ENCODE data around the gene OGFRL1.
"Not testable (repeated sequence)": the region's sequence is repeated elsewhere in the genome, so short reads cannot be mapped to it uniquely, and the experiment has no call there.

Gene OGFRL1

DNA sequence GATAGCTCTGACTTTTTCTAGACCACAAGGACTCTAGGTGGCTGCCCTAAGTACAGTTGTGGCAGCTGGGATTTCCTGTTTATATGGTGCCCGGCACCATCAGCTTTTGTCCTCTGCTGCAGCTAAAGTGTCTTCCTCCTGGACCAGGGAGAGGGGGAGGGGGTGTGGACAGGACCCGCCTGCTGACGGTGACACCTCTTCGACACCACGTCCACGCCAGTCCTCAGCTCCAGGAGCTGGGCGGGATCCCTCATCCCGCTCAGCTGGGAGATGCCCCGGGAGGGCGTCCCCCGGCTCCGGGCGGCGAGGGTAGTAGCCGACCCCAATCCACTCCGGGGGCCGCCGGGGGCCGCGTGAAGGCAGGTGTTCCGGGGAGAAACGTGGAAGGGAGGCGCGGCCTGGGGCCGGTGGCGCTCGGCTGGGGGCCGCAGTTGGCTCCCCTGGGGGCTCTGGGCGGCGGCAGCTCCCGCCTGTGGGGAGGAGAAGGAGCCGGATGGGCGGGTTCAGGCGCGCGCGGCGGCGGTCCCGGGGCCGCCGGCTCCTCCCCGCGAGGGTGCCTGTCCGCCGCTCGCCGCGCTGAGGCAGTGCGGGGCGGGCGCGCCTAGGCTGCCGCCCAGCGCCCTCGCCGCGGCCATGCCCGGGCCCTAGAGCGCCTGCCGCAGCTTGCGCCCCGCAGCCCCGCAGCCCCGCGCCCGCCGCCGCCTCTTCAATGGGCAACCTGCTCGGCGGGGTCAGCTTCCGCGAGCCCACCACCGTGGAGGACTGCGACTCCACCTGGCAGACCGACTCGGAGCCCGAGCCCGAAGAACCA is at the start of gene OGFRL1:
TSS of gene OGFRL1 (plus strand) at position 584 of the 811 bp plus-strand sequence. CDS start at position 710, 126 bp downstream.
- peak; percentile 59 for DNase-seq

DNA sequence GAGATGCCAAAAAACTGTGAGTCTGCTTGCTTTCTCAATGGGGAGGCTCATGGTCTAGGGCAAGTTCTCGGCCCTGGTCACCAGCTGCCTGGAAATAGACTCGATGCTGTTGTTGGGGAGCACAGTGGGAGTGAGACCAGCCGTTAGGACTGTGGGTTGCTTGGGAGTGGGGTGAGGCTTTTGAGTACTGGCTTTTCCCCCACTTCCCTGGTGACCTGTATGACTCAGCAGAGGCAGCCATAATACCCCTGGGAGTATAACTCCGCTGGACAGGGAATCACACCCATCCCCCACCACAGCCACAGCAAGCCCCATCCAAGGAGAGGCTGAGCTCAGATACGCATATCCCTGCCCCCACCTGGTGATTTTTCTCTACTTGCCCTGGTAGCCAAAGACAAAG is 48.9 kb upstream of the OGFRL1 start:
- no peak for DNase-seq

DNA sequence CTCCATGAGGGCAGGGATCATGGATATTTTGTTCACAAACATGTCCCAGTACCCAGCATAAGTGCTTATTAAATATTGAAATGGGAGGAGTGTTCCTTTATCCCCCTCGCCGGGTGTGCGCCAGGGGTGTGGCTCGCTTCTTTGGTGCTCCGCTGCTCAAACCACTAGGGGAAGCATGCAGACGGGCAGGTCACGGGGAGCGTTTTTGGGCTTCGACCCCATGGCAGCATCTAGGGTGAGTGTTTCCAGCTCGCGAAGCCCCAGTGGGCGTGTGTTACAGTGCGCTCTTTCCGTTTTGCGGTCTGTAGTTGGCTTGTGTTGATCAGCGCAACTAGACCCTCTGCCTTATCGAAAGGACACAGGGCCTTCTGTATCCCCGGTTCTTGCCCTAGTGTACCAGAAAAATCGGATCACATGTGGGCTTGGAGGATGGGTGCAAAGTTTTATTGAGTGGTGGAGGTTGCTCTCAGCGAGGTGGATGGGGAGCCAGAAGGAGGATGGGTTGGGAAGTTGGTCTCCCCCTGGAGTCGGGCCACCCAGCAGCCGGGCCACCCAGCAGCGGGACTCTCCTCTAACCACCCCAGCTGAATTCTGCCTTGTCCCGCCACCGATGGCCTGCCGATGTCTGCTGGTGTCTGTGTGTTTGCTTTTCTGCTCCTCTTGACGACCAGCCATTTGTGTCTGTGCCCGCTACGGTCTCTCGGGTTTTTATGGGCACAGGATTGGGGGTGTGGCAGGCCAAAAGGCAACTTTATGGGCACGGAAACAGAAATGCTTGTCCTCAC is 43.2 kb upstream of the OGFRL1 start:
- no peak for DNase-seq

DNA sequence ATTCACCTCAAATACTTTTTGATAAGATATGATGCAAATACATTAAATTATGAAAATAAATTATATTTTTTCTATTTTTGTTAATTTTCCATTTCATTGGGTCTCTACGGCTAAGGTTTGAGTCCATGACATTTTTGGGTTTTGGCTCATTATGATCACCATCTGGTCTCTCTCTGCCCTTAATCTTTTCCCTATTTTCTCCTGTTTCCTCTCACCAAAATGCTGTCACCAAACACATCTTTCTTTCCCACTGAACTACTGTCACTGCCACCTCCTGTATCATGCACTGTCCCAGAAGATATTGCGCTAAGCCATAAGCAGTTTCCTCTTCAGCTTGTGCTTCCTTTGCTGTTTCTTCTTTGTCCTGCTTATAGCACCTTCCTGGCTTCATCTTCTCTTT is 42.0 kb upstream of the OGFRL1 start:
- no peak for DNase-seq

DNA sequence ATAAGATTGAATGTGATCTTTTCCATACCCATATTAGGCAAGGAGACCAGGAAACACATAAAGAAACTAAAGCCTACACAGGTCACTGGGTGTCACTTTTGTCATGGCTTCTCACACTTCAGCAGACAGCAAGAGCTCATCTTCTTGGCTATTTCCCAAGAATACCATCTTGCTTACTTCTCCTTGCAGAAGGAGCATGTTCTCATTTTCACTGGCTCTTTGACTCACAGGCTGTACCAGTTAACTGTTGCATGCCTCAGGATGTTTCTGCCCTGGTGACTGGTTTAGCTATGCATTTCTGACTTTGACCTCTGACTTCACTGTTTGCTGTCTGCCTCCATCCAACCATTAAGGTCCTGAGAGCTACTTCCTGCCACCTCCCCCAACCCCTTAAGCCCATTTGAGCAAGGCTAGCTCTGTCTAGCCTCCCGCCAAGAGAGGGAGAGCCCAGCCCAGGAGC is 40.3 kb upstream of the OGFRL1 start:
- no peak for DNase-seq

DNA sequence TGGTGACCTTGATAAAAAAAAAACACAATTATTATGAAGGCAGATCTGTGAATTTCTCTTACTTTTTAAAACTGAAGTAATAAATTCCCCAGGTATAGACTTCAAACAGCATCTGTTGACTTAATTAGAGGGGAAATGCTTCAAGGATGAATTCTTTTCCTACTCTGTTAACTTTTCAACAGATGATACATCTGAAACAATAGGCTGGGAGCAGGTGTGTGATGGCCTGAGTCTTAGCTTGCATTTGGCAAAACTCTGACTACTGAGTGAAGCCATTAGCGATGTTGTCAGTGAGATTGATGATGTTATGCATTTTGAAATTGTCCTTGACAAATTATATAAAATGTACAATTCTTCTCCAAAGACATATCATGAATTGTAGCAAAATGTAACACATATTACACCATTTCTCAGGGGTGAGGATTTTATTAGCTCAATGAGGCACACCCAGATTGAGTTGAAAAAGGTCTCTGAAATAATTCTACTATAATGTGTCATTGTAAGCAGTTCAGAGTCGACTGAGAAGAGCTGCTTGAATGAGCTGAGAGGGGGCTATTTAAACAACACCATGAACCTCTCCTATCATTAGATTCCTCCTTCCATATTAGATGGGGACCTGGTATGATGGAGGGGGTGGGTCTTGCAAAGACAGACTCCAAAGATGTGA is 39.6 kb upstream of the OGFRL1 start:
- DNase-seq: no peak

DNA sequence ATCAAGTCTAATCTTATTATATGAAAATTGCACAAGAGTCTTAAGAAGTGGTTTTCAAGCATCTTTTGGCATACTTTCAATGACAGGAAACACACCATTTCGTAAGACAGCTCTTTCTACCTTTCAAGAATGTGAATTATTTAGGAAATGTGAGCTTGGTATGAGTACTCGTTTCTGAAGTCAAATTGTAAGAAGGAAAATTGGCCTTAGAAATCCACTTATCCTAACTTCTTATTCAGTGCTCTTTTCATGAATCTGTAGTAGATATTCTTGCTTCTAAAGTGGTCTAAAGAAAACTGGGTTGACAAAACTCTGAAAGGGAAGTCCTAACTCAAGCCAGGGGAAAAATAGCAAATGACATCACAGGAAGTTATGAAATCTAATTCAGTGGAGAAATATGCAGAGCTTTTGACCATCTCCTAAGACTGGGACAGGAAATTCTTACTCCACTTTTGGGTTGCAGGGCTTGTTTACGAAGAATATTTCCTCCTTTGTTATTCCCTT is 38.5 kb upstream of the OGFRL1 start:
- DNase-seq: peak; percentile 17

DNA sequence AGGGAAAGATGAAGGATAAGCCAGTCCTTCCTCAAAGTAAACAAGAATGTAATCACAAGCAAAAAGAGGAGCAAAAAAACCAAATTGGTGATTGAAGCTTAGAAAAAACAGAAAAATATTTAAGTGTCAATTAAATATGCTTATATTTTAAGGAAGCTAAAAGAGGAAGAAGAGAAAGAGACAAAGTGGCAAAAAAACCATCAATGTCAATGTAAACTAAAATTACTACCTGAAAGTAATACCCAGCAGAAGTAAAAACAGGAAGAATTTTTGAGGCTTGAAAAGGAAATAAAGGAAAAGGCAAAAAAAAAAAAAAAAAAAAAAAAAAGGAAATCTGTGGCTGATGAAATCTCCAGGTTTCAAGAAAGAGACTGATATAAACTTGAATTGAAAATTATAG is 36.2 kb upstream of the OGFRL1 start:
- DNase-seq: no peak

DNA sequence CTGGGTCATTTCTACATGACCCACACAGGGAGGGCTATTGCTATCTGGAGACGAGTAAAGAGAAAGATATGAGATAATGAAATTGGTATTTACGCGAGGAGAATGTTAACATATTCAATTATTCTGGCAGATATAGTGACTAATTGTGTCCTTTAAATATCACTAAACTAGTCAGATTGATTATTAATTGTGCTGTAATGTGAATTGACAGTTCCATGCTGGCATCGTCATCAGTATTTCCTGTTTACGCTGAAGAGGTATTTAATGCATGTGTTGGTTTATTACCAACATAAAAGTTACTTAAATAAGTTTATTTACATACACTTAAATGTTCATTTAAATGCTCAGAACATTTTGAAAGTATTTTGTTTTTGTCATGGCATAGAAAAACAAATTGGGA is 35.7 kb upstream of the OGFRL1 start:
- no peak for DNase-seq

DNA sequence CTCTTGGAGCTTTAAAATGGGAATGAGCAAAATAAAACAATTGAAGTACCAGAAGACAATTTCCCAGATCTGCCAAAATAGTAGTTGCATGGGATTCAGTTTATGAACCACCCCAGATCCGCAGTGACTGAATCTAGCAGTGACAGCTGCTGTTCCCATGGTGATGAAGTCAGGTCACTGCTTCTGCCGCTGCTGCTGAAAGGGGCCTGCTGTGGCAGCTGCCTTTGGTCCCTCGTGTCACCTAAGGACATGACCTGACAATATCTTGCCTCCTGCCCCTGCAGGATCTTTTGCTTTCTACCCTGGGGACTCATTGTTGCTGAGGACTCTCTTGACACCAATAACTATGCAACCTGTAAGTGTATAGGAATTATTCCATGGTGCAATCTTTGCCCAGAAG is 34.3 kb upstream of the OGFRL1 start:
- no peak for DNase-seq

DNA sequence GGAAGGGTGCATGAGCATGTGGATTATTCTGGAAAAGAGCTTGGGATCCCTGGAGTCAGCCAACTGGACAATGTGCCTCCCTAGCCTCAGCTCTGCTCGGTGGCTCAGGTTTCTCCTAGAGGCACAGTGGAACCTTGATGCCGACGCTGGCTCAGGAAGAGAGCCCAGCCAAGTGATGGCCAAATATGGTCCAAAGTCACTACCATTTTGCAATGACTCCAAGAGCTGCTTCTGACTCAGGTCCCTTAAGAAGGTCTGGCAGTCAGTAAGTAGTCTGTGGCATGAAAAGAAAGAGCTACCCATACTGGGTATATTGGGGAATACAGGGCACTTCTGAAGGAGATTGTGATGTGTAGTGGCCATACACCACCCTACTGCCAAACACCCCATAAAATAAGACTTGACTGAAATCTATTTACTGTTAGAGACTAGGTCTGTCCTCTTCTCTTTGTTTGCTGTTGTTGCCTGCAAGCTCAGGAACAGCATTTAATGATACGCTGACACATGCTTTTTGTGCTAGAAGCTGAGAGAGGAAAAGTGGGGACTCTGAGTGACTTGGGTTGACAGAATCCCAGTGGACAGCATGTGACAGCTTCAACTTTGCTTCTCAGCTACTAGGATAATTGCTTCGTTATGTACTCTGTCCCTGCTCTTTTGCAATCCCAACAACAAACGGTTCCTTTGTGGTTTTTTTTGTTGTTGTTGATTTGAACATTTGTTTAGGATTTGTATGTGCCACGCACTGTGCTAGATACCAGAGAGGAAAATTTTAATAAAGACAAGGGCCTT is 30.3 kb upstream of the OGFRL1 start:
- DNase-seq: no peak

DNA sequence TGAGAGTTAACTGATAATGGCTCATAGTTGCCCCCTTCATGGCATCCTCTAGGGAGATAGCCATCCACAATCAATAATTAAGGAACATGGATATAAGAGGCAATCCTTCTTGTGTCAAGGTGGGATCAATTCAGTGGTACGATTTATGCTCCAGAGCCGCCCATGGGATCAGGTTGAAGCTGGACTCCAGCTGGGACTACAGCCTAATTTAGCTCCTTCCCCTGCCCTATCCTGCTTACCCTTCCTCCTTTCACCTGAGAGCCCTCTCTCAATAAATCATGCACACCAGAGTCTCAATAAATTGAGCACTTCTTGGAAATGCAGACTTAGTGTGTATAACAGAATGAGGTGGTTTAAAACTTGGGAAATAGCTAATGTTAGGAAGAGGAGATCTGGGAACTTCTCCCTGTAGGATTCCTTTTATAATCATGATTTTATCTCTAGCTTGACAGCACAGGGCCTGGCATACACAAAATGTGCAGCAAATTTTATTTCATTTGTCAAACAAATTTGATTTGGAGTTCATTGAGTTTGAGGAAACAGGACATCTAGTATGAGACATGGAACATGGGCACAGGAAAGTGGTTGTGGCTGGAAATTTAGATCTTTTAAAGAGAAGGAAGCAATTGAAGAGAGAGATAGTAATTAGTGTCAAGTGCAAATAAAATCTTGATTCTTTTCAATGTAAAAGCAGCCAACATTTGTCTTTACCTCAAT is 28.6 kb upstream of the OGFRL1 start:
- no peak for DNase-seq

DNA sequence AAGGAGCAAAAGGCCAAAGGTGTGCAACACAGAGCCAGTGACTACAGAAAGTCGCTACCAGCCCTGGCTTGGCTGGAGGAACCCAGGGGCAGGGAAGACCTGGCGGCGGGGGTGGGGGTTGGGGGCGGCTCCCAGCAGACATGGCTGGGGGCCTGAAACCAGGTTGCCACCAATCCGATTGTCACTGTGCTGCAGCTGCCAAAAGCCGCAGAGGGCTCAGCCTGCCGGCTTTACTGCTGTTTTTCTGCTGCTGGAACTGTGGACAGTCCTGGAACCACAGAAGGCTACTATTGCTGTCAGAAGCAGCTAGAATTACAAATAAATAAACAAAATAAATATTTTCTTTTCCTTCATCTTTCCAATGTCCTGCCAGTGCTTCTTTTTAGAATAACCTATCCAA is 25.7 kb upstream of the OGFRL1 start:
- DNase-seq: no peak

DNA sequence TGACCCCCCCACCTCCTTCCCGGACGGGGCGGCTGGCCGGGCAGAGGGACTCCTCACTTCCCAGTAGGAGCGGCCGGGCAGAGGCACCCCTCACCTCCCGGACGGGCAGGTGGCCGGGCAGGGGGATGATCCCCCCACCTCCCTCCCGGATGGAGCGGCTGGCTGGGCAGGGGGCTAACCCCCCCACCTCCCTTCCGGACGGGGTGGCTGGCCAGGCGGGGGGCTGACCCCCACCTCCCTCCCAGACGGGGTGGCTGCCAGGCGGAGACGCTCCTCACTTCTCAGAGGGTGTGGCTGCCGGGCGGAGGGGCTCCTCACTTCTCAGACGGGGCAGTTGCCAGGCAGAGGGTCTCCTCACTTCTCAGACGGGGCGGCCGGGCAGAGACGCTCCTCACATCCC is 22.2 kb upstream of the OGFRL1 start:
- DNase-seq: not testable (repeated sequence)

DNA sequence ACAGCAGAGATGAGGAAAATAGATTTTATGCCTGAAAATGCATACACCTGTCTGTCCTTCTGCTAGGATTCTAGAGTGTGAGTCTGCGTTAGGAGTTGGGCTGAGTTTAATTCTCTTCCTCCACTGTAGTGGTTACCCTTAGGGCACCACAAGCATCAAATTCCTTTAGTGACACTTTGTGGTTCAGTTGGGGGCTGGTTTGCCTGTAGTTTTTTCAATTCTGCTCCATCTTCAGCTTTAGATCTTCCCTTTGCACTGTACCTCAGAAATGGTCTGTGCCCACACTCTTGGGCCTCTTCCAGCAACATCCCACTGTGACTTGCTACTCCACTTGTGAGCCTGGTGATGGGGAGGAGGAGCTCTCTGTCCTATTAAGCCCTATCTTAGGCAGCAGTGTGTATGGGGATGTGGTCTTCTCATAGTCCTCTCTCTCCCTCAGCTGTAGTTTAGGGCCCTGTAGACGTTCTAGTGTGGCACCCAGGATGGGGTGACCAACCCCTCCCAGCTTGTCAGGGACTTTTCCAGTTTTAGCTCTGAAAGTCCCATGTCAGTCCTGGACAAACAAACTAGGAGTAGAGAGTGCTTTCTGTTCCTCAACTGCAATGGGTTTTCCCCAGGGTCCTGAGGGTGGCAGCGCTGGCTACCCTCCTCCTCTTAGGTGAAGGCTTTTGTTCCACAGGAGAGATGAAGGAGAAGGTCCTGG is 19.7 kb upstream of the OGFRL1 start:
- DNase-seq: no peak

DNA sequence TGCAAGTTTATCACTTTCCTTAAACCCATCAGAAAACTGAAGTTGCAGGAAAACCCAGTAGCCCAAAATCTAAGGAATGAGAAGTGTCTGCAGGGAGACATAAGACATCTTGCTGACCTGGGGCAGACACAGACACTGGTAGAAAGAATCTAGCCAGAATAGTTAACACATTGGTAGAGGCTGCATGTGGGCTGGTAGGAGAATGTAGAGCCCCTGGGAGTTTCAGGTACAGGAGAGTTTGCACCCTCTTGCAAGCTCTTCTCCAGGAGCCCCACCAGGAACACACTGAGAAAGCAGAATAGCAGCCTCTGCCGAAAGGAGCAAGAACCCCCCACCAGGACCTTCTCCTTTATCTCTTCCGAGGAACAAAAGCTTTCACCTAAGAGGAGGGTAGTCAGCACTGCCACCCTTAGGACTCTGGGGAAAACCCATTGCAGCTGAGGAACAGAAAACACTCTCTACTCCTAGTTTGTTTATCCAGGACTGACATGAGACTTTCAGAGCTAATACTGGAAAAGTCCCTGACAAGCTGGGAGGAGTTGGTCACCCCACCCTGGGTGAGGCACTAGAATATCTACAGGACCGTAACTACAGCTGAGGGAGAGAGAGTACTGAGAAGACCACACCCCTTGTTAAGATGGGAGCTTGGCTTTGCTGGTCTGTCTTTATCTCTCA is 10.5 kb upstream of the OGFRL1 start:
- DNase-seq: no peak

DNA sequence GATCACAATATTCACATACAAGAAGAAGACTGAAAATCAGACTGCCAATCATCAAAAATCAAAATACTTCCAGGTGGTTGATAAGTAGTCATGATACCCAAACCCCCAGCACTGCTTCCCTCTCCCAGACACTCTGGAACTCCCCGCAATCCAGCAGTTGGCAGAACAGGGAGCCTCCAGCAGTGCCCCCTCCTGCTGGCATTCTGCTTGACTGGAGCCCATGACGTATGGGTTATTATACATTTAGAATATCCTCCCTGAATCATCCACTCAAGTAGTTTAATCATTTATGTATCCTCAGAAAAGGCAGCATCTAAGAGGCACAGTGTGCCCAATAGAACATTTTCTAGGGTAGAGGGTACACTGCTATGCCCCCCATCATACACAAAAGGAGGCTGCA is 9.3 kb upstream of the OGFRL1 start:
- DNase-seq: no peak

DNA sequence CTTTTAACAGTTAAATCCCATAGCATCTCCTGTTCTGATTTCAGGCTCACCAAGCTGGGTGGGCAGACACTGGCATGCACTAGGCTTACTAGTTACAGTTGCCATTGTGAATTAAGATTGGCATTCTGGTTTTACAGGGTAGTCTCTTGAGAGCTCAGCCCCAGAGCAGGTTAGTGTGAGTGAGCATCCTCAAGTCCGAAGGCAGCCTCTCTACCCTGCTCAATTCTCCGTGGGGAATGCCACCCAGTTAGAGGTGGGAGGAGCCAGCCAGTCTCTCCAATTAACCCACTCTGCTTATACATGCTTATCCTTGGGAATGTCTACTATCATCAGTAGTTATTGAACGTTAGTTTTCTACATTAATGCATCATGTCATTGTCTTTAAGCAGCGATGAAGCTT is 8.9 kb upstream of the OGFRL1 start:
- DNase-seq: no peak

DNA sequence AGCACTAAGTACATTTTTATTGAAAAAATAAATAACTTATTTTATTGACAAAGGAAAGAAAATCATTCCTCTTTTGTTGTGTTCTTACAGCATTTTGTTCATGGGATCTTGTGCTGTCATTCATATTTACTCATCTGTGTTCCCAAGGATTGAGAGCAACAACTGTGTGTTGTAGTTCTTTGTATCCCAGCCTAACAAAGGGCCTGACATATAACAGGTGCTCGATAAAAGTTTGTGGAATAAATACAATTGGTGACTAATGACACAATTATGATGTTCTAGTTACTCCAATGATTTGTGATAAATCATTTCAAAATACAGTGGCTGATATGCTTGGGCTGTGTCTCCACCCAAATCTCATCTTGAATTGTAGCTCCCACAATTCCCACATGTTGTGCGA is 7.9 kb upstream of the OGFRL1 start:
- DNase-seq: no peak

DNA sequence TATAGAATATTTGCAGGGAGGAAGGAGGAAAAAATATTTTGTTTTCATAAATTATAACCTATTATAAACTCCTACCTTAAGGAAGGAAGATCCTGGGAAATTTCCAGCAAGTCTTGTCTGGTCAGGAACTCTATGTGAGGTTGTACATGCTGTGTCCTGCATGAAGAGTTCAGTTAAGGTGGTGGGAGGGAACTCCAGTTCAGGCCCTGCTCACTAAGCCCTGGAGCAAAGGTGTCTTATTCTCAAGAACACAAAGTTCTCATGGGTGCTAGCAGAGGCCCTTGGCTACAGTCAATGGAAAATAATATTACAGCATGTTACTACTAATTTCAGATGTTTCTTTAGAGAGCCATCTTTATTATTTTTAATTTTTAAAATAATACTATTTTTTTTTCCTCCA is 3.8 kb upstream of the OGFRL1 start:
- DNase-seq: no peak

DNA sequence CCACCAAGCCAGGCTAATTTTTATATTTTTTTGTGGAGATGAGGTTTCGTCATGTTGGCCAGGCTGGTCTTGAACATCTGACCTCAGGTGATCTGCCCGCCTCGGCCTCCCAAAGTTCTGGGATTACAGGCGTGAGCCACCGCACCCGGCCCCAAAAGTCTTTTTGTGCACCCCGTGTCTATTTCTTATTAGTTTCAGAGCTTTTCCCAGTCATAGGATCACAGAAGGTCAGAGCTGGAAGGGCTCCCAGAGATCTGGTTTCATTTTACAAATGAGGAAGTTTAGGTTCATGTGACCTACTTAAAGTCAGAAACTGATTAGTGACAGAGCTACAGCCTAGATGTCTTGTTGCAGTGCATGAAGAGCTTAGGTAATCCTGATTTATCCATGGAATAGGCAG is 1.6 kb upstream of the OGFRL1 start:
- DNase-seq: peak; percentile 77

All from OCI-M1 (cell line).